Smooth muscle cell (in vitro differentiated cells): ENCODE data around the gene MXRA8. TPM values are rescaled to one million over a fixed set of nuclear protein-coding genes. Genes with fewer than 3 reads are reported as not detected.

Source experiments
- DNase-seq: peaks from one replicate; lab custom pipeline; 2025; ENCODE audit not compliant: unreplicated experiment; lab: John Stamatoyannopoulos, UW
- H2AFZ ChIP-seq: fragments of 200-600 bp; sonication (generic); 2 replicates; pipeline ENCODE4 v1.6.0; 2016; ENCODE audit warnings: antibody characterized with exemption, low read depth, mild to moderate bottlenecking
- H3F3A ChIP-seq: fragments of 200-600 bp; sonication (generic); 2 replicates; pipeline ENCODE4 v1.6.0; 2017; ENCODE audit warnings: antibody characterized with exemption, low read depth
- H3K27ac ChIP-seq: fragments of 200-600 bp; sonication (generic); 2 replicates; pipeline ENCODE4 v1.5.1; 2016; ENCODE audit warnings: low read depth, mild to moderate bottlenecking
- H3K27me3 ChIP-seq: fragments of 200-600 bp; sonication (generic); 2 replicates; pipeline ENCODE4 v1.6.1; 2016; ENCODE audit warnings: low read depth, mild to moderate bottlenecking
- H3K36me3 ChIP-seq: fragments of 200-600 bp; sonication (generic); 2 replicates; pipeline ENCODE4 v1.5.1; 2016; ENCODE audit warnings: low read depth
- H3K4me1 ChIP-seq: fragments of 200-600 bp; sonication (generic); 2 replicates; pipeline ENCODE4 v1.5.1; 2016; ENCODE audit warnings: low read depth
- H3K4me2 ChIP-seq: fragments of 200-600 bp; sonication (generic); 2 replicates; pipeline ENCODE4 v1.6.0; 2016; ENCODE audit warnings: mild to moderate bottlenecking
- H3K4me3 ChIP-seq: fragments of 200-600 bp; sonication (generic); 2 replicates; pipeline ENCODE4 v1.5.1; 2016; ENCODE audit warnings: mild to moderate bottlenecking
- H3K79me2 ChIP-seq: fragments of 200-600 bp; sonication (generic); 2 replicates; pipeline ENCODE4 v1.6.0; 2016; ENCODE audit warnings: low read depth, mild to moderate bottlenecking
- H3K9ac ChIP-seq: fragments of 200-600 bp; sonication (generic); 2 replicates; pipeline ENCODE4 v1.6.0; 2016; ENCODE audit warnings: low read depth
- H3K9me3 ChIP-seq: fragments of 200-600 bp; sonication (generic); replicated peaks from 2 replicates; pipeline ENCODE4 v1.5.1; 2016; ENCODE audit warnings: low read depth
- H4K20me1 ChIP-seq: fragments of 200-600 bp; sonication (generic); 2 replicates; pipeline ENCODE4 v1.6.0; 2016; ENCODE audit warnings: low read depth
- CTCF ChIP-seq: fragments of 200-600 bp; sonication (generic); IDR thresholded peaks from 2 replicates; pipeline ENCODE4 v1.5.1; 2017; ENCODE audit warnings: borderline replicate concordance, mild to moderate bottlenecking, antibody characterized with exemption; ENCODE audit not compliant: insufficient read depth, poor library complexity, severe bottlenecking
- WGBS: methylation state at CpG from one replicate; pipeline ENCODE4 v1.1.7; 2016; ENCODE audit warnings: low lambda C conversion rate; 5-methylcytosine and 5-hydroxymethylcytosine counted together
- polyA plus RNA-seq: library from polyadenylated mRNA; unstranded; fragments of >200 nt; fragmentation: Nextera tagmentation; extraction: Ambion mirVana; gene quantifications from 2 replicates; pipeline ENCODE4 v1.2.1, GENCODE V29; 2016
- total RNA-seq: library from RNA; depleted of rRNA; stranded (reverse); fragments of >200 nt; gene quantifications from 2 replicates; pipeline ENCODE4 v1.2.3, GENCODE V29; 2014

Gene MXRA8
- total and polyA plus RNA-seq, 2 experiments from 2014 or later: 266 to 597 TPM

GRCh38 chr1:1356166-1356795 lies 2.1 kb downstream of the MXRA8 start:
- no peaks in the 10 kb centered on the region for H3K27me3 ChIP-seq
- peaks cover 63% of the 10 kb centered on the region for H4K20me1 ChIP-seq
- H2AFZ ChIP-seq: no peak overlapping the region
- DNase-seq: no peak
- peaks cover 51% of the 10 kb centered on the region for H3K79me2 ChIP-seq
- no peak for TF ChIP-seq CTCF
- 50% methylated on average over 1 of the region's 8 CpGs for WGBS
- peak overlapping the region; percentile 85 for H3K9ac ChIP-seq
- H3K36me3 ChIP-seq: no peaks in the 10 kb centered on the region
- H3K9me3 ChIP-seq: no peaks in the 10 kb centered on the region
- H3F3A ChIP-seq: peaks cover 33% of the 10 kb centered on the region
- H3K4me2 ChIP-seq: peak overlapping the region; percentile 92
- peak overlapping the region; percentile 96 for H3K27ac ChIP-seq
- peaks cover 44% of the 10 kb centered on the region for H3K4me1 ChIP-seq
- H3K4me3 ChIP-seq: peak overlapping the region; percentile 64

GRCh38 chr1:1355416-1355815 lies 2.9 kb downstream of the MXRA8 start:
- H3K9me3 ChIP-seq: no peaks in the 10 kb centered on the region
- H3F3A ChIP-seq: peaks cover 27% of the 10 kb centered on the region
- H2AFZ ChIP-seq: no peak overlapping the region
- peaks cover 63% of the 10 kb centered on the region for H4K20me1 ChIP-seq
- TF ChIP-seq CTCF: no peak
- no peak overlapping the region for H3K27ac ChIP-seq
- H3K9ac ChIP-seq: no peak overlapping the region
- peak overlapping the region; percentile 92 for H3K4me2 ChIP-seq
- H3K79me2 ChIP-seq: peaks cover 51% of the 10 kb centered on the region
- no peaks in the 10 kb centered on the region for H3K36me3 ChIP-seq
- peak overlapping the region; percentile 64 for H3K4me3 ChIP-seq
- peaks cover 38% of the 10 kb centered on the region for H3K4me1 ChIP-seq
- 20% methylated on average over 12 of the region's 52 CpGs for WGBS
- no peak for DNase-seq
- no peaks in the 10 kb centered on the region for H3K27me3 ChIP-seq

DNA sequence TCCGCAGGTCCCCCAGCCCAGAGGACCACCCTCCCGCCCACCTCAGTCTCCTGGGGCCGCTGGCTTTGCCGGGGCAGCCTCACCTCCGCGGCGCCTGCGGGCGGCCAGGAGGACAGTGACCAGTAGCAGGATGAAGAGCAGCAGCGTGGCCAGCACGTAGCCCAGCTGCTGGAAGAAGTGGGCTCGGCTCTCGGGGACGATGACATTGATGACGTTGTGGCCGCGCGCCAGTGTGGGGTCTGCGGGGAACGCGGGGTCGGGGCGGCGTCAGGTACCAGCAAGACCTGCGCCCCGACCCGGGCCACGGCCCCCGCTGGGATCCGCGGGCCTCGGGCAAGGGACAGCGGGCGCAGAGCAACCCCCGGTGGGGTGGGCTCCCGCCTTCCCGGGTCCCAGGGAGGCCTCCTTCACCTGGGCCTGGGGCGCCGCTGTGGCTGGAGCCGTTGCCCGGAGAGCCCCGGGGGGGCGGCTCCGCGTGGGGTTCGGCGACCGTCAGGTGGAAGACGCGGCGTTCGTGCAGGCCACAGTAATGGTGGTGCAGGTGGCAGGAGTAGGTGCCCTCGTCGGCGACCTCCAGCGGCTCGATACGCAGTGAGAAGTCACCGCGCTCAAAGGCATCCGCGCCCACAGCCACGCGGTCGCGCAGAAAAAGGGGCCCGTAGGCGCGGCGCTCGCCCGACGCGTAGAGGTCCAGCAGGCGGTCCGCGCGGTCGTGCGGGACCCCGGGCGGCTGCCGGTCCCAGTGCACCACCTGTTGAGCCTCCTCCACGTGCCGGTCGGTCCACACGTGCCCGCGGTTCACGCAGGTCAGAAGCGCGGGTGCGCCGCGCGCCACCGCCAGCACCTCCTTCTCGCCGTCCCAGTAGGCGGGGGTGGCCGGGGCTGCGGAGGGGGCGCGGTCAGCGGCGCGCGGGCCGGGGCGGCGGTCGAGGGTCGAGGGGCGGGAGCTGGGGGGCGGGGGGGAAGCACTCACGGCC lies 3.8 kb downstream of the MXRA8 start:
- no peak for TF ChIP-seq CTCF
- H3K4me1 ChIP-seq: peaks cover 31% of the 10 kb centered on the region
- no peak overlapping the region for H3K27ac ChIP-seq
- H3K4me2 ChIP-seq: peak overlapping the region; percentile 92
- no peaks in the 10 kb centered on the region for H3K36me3 ChIP-seq
- DNase-seq: no peak
- no peaks in the 10 kb centered on the region for H3K9me3 ChIP-seq
- no peaks in the 10 kb centered on the region for H3K27me3 ChIP-seq
- H2AFZ ChIP-seq: no peak overlapping the region
- 67% methylated on average over 76 of the region's 116 CpGs for WGBS
- H4K20me1 ChIP-seq: peaks cover 63% of the 10 kb centered on the region
- H3K9ac ChIP-seq: no peak overlapping the region
- H3K4me3 ChIP-seq: no peak overlapping the region
- peaks cover 51% of the 10 kb centered on the region for H3K79me2 ChIP-seq
- peaks cover 24% of the 10 kb centered on the region for H3F3A ChIP-seq
